Medulla oblongata (tissue), 1 donor: ENCODE results near the gene ASL.
"Not testable (repeated sequence)": the region's sequence is repeated elsewhere in the genome, so short reads cannot be mapped to it uniquely, and the experiment has no call there.

Source experiments
- DNase-seq: peaks from one replicate; pipeline ENCODE4 v3.0.0-alpha.2; 2015; ENCODE audit errors: extremely low spot score

Gene ASL

DNA sequence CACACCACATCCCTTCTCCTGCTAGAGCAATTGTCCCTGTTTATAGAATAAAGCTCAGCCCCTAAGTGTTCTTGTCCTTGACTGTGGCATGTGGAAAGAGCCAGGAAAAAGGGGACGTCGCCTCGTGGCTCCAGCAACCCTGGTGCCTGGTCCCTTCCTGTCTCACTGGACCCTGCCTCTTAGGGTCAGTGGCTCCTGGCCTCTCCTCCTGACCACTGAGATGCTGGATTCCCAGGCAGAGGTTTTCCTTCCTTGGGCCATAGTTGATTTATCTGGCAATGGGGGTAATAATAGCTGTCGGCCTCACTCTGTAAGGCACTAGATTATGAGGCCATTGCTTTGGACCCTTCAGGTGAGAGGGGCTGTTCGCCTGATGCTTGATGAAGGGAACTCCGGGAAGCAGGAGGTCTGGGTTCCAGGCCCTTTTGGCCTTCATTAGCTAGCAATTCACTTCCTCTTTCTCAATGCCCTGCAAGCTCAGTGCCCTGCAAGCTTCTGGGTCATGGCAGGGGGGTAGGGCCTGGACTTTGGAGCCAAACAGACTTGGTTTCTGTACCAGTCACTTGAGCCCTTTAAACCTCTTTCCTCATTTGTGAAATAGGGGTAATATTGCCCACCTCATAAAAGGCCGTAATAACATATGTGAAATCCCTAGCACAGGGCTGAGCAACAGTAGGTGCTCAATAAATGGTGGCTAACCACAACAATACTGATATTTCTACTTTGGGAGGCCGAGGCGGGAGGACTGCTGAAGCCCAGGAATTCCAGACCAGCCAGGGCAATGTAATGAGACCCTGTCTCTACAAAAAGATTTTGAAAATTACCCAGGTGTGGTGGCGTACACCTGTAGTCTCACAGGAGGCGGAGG is 1.1 kb downstream of the ASL start:
- no peak for DNase-seq

DNA sequence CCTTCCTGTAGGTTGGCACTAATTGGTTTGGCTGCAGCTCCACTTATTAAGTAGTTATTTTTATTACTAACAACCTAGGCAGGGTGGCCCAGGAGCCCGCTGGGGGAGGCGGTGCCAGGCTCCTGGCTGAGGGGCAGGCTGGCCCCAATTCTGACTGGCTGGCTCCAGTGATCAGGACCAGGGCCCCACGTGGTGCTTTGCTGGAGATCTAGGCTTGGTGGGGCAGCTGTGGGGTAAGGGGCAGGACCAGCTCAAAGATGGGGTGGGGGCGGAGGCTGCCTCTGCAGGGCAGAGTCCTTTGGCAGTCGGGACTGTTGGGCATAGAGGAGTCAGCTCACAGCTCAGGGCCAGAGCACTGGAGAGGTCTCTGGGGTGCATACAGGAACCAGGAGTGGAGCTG is 2.4 kb downstream of the ASL start:
- no peak for DNase-seq

DNA sequence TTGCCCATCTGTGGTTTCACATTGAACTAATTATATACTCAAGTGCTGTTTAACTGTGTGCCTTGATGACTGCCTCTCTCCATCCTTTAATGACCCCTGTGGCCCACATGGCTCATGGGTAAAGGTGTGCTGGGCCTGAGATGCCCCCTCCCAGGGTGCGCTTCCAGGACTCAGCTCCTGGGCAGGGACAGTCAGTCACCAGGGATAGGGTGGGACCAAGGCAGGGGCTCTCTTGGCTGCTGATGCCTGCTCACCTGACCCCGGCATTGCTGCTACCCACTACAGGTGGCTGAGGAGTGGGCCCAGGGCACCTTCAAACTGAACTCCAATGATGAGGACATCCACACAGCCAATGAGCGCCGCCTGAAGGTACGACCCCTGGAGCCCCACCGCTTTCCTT is 6.5 kb downstream of the ASL start:
- DNase-seq, result no peak

DNA sequence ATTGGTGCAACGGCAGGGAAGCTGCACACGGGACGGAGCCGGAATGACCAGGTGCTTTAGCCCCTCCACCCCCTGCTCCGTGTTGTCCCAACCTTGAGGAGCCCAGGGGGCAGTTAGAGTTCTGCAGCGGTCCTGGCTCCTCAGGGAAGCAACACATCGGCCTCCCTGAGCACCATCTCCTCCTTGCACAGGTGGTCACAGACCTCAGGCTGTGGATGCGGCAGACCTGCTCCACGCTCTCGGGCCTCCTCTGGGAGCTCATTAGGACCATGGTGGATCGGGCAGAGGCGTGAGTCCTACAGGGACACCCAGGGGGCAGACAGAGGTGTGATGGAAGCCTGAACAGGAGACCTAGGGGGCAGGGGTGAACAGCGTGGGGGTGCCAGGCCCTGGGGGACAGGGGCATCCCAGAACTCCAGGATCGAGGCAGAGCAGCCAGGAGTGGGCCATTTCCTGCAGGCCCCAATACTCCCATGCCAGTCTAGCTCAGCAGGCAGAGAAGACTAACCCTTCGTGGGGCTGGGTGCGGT is 7.3 kb downstream of the ASL start:
- DNase-seq, result no peak

DNA sequence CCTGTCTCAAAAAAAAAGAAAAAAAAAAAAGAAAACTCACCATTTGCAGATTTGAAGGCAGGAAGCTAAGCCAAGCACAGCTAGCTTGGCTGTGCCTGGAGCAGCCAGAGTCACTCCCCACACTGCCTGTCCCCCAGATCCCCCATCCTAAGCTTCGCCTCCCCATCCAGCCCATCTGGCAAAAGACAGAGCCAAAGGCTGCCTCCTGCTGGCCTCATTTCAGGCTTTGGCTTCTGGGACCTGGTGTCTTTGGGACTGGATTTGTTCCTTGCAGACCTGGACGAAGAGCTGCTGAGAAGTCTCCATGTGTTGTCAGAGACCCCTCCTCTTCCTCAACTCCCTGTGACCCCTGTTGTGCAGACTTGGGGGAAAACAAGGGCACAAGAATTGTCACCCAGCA is 8.1 kb downstream of the ASL start:
- DNase-seq, result no peak

DNA sequence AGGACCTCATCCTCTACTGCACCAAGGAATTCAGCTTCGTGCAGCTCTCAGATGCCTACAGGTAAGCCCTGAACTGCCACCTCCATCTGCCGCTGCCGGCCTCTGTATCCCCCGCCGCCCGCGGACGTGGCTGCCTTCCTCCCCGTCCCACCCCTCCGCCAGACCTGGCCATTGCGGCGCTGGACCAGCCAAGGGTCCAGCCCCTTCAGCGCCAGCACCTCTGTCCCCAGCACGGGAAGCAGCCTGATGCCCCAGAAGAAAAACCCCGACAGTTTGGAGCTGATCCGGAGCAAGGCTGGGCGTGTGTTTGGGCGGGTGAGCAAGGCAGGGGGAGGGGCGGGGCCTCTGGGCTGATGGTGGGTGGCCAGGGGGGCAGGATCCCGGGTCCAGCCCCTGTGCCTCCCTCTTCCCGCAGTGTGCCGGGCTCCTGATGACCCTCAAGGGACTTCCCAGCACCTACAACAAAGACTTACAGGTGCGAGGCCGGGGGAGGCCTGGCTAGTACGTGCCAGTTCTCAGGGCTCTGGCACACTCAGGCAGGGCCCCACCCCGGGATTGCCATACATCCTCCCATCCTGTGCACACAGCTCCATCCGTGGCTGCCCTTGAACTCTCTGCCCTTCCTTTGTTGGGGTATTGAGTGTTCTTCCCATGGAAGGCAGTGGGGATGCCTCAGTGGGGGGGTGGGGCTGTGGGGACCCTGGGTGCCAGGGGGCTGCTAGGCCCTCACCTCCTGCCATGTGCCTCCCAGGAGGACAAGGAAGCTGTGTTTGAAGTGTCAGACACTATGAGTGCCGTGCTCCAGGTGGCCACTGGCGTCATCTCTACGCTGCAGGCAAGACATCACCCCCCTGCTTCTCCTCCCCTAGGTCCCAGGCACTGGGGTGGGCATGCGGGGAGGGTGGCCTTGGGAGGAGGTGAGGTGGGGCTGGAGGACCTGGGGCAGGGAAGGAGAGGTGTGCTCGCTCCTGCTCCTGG is 13.5 kb downstream of the ASL start:
- no peak for DNase-seq

DNA sequence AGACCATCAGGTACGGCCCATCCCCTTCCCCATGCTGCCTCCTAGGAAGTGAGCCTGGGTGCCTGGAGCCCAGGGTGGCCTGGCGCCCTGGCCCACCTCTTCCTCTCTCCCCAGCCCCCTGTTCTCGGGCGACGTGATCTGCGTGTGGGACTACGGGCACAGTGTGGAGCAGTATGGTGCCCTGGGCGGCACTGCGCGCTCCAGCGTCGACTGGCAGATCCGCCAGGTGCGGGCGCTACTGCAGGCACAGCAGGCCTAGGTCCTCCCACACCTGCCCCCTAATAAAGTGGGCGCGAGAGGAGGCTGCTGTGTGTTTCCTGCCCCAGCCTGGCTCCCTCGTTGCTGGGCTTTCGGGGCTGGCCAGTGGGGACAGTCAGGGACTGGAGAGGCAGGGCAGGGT is 17.0 kb downstream of the ASL start:
- DNase-seq, result no peak

DNA sequence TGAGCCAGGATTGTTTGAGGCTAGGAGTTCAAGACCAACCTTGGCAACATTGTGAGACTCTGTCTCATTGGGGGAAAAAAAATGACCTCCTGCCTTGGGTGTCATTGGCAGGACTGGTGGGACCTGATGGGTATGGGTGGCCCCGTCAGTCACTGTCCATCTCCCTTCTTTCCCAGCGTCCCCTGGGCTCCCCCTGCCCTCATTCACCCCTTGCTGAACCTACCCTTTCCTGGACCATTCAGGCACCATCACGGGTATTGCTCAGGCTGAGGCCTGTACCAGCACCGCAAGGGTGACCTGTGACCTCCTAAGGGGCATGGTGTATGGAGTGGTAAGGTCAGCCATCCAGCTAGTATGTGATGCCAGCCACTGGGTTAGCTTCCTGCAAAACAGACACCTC is 19.4 kb downstream of the ASL start:
- DNase-seq, result no peak

DNA sequence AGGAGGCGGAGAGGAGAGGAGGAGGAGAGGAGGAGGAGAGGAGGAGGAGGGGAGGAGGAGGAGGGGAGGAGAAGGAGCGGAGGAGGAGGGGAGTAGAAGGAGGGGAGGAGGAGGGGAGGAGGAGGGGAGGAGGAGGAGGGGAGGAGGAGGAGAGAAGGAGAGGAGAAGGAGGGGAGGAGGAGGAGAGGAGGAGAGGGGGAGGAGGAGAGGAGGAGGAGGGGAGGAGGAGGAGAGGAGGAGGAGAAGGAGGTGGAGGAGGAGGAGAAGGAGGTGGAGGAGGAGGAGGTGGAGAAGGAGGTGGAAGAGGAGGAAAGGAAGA is 23.6 kb downstream of the ASL start:
- no peak for DNase-seq

DNA sequence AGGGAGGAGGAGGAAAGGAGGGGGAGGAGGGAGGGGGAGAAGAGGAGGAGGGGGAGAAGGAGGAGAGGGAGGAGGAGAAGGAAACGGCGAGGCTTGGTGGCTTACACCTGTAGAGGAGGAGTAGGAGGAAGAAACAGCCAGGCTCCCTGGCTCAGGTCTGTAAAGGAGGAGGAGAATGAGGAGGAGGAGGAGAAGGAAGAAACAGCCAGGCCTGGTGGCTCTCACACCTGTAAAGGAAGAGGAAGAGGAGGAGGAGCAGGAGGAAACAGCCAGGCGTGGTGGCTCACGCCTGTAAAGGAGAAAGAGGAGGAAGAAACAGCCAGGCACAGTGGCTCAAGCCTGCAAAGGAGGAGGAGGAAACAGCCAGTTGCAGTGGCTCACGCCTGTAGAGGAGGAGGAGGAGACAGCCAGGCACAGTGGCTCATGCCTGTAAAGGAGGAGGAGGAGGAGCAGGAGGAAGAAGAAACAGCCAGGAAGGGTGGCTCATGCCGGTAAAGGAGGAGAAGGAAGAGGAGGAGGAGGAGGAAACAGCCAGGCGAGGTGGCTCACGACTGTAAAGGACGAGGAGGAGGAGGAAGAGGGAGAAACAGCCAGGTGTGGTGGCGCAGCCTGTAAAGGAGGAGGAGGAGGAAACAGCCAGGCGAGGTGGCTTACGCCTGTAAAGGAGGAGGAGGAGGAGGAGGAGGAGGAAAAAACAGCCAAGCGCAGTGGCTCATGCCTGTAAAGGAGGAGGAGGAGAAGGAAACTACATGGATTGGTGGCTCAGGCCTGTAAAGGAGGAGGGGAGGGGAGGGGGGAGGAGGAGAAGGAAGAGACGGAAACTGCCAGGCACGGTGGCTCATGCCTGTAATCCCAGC is 24.2 kb downstream of the ASL start:
- DNase-seq, result peak; percentile 39

DNA sequence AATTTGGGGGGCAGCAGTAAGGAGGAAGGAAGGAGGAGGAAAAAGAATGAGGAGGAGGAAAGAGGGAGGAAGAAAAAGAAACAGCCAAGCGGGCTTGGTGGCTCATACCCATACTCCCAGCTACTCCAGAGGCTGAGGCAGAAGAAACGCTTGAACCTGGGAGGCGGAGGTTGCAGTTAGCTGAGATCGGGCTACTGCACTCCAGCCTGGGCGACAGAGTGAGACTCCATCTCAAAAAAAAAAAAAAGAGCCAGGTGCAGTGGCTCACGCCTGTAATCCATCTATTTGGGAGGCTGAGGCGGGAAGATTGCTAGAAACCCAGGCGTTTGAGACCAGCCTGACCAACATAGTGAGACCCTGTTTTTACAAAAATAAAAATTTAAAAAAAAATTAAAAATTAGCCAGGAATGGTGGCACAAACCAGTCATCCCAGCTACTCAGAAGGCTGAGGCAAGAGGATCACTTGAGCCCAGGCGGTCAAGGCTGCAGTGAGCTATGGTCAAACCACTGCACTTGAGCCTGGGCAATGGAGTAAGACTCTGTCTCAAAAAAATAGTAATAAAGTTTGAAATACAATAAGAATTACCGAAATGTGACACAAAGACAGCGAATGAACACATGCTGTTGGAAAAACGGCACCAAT is 24.9 kb downstream of the ASL start:
- DNase-seq, result no peak

DNA sequence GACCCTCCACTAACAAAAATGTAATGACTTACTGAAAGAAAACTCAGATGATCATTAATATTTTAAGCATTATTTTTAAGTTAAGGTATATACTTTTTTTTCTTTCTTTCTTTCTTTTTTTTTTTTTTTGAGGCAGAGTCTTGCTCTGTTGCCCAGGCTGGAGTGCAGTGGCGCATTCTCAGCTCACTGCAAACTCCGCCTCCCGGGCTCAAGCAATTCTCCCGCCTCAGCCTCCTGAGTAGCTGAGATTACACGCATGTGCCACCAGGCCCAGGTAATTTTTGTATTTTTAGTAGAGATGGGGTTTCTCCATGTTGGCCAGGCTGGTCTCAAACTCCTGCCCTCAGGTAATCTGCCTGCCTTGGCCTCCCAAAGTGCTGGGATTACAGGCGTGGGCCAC is 26.5 kb downstream of the ASL start:
- not testable (repeated sequence) for DNase-seq

DNA sequence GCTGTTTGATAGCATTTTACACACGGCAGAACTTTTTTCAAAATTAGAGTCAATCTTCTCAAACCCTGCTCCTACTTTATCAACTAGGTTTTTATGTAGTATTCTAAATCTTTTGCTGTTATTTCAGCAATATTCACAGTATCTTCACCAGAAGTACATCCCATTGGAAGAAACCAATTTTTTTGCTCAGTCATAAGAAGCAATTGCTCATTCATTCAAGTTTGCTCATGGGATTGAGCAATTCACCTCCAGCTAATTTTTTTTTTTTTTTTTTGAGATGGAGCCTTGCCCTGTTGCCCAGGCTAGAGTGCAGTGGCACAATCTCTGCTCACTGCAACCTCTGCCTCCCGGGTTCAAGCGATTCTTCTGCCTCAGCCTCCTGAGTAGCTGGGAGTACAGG is 28.4 kb downstream of the ASL start:
- DNase-seq, result not testable (repeated sequence)

DNA sequence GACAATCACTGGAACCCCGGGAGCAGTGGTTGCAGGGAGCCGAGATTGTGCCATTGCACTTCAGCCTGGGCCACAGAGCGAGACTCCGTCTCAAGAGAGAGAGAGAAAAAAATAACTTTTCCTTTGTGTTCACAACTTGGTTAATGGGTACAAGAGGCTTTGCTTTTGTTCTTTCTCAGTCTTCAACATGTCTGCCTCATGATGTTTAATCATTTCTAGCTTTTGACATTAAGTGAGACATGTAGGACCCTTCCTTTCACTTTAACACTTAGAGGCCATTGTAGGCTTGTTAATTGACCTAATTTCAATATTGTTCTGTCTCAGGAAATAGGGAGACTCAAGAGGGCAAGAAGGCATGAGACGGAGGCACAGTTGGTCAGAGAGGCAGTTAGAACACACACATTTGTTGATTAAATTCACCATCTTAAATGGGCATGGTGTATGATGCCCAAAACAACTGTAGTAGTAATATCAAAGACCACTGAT is 29.7 kb downstream of the ASL start:
- no peak for DNase-seq

DNA sequence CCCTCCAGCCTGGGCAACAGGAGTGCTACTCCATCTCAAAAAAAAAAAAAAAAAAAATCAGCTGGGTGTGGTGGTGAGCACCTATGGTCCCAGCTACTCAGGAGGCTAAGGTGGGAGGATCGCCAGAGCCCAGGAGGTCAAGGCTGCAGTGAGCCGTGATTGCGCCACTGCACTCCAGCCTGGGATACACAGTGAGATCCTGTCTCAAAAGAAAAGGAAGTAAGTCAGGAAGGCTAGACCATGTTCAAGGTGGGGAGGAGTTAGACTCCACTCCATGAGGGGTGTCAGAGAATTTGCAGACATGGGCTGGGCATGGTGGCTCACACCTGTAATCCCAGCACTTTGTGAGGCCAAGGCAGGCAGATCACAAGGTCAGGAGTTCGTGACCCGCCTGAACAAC is 32.8 kb downstream of the ASL start:
- DNase-seq, result not testable (repeated sequence)

DNA sequence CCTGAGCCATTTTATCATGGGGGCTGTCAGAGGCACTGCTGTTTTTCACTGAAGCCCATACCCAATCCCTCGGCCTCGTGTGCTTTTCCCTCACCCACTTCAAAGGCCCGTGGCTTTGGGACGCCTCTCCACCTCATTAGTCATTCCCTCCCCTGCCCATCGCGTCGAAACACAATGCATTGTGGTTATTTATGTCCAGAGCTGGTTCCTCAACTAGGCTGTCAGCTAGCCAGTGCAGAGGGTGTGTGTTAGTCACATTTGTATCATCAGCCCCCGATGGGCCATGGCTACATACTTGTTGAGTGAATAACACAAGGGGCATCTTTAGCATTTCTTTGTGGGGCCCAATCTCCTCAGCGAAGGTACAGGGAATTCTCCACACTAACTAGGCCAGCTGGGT is 35.2 kb downstream of the ASL start:
- DNase-seq, result no peak

DNA sequence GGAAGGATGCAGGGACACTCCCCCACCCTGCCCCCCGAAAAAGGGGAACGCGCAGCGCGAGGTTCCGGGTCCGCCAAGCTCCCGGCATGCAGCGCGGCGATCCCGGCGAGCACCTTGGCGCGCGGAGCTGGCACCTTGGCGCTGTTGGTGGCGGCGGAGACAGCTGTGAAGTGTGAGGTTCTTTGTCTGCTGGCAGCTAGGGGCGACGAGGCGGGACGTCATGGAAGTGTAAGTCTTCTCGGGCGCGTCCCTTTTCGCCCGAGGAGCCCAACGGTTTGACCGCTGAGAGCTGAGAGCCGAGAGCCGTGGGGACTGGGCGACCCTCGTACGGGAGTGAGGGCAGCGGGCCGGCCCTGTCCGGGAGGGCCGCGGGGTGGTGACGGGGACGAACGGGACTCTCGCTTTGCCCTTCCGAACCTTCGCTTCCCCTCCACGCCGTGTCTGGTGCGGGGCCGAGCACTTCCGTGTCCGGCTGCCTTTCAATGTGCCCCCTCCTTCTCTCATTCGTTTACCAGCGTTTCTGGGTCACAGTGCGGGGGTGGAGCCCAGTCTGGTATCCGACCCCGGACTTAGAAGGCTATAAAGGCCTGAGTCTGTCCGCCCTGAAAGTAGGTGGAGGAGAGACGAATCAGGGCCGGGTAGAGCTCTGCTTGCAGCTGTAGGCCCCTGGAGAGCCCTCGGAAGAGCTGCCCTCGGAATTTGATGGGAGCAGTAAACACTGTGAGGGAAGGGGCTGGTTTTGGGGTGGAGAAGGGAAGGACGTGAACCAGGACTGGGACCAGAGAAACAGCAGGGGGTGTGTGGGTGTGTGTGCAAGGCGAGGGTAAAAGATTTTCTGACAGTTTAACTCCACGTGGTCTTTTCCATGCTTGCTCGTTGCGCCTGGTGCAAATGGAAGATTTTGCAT is 39.4 kb downstream of the ASL start, which contains the start of gene CRCP:
CRCP (plus strand) TSS at position 105 of the 907 bp plus-strand sequence; CDS start at position 221, 116 bp downstream.
- DNase-seq, result peak; percentile 78

DNA sequence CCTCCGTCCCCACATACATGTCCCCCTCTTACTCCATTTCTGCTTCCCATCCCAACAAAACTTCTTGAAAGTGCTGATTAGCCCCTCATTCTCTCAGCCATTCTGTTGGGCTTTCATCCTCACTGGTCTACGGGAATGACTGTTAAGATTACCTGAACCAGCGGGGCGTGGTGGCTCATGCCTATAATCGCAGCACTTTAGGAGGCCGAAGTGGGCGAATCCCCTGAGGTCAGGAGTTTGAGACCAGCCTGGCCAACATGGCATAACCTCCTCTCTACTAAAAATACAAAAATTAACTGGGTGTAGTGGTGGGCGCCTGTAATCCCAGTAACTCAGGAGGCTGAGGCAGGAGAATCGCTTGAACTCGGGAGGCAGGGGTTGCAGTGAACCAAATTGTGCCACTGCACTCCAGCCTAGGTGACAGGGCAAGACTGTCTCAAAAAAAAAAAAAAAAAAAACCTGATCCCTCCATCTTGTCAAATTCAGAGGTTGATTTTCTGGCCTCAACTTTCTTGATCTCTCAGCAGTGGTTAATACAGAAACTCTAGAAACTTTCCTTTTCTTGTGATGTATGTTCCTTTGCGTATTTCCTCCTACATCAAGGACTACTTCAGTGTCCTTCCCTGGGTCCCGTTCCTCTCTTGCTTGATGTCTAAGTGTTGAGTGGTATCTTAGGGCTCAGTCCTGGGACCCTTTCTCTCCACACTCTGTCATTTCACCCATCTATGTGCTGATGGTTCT is 41.2 kb downstream of the ASL start:
- DNase-seq, result not testable (repeated sequence)

DNA sequence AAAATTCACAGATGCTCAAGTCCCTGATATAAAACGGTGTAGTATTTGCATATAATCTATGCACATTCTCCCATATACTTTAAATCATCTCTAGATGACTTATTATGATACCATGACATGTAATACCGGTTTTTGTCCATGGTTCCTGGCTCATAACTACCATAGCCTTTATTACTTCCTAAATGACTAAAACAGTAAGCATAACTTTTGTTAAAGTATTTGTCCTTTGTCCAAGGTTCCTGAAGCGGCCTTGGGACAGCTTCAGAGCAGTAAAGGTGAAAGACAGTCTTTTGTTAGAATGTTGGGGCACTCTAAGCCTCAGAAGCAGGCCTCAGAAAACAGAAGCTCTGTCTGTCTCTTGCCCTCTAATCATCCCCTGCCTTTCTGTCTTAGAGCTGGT is 43.0 kb downstream of the ASL start:
- DNase-seq, result no peak
